HepG2 (cell line): ENCODE data around the gene HEMK1. TPM values are rescaled to one million over a fixed set of nuclear protein-coding genes. Genes with fewer than 3 reads are reported as not detected.

Experiments used
- ATAC-seq: fragments of 200-7000 bp; cut with Tn5 transposase; 3 replicates; pipeline ENCODE4 v1.9.1; 2020; ENCODE audit warnings: mild to moderate bottlenecking, moderate library complexity
- BruUV-seq: library from RNA; stranded (reverse); fragments of 400-500 nt; replicated peaks from 2 replicates; lab custom pipeline; 2021; lab: Mats Ljungman, UMichigan
- CTCF ChIA-PET: fragments of 300-600 bp; formaldehyde crosslinking; extraction: SDS; loops from one replicate; lab custom pipeline; 2021; ENCODE audit warnings: low total read pairs, inconsistent platforms, low intra/inter-chr PET ratio; lab: Yijun Ruan, JAX
- POLR2A ChIA-PET: fragments of 350-600 bp; sonication (Branson Sonifier 250); formaldehyde crosslinking; loops from one replicate; lab custom pipeline; 2020; ENCODE audit warnings: antibody characterized with exemption, inconsistent platforms; lab: Yijun Ruan, JAX
- DNase-seq: peaks from one replicate; pipeline ENCODE4 v3.0.0-alpha.2; 2015; ENCODE audit warnings: low spot score
- FAIRE-seq: peaks from 3 replicates; lab custom pipeline; 2011; peaks lifted over from hg19 to GRCh38; lab: Jason Lieb, UNC
- H2AFZ ChIP-seq: one replicate; pipeline ENCODE4 v1.6.1; 2011; ENCODE audit warnings: low read length, inconsistent platforms
- H3K27ac ChIP-seq: fragments of 300-600 bp; 3 replicates; pipeline ENCODE4 v1.8.0; 2011; ENCODE audit warnings: mixed run types, mild to moderate bottlenecking, mixed read lengths, low read length, inconsistent platforms; ENCODE audit not compliant: insufficient read depth; ENCODE audit errors: extremely low read length
- H3K27me3 ChIP-seq, 2 experiments: fragments of 200-600 bp in 1 of 2; 2 replicates in 1 of 2; 3 replicates in 1 of 2; pipeline versions ENCODE4 v1.6.0 to v1.8.0; 2011; ENCODE audit warnings: low read length in 2 of 2, mild to moderate bottlenecking in 2 of 2, moderate library complexity in 2 of 2, inconsistent platforms in 1 of 2; ENCODE audit not compliant: insufficient read depth in 2 of 2, control insufficient read depth in 1 of 2
- H3K36me3 ChIP-seq, 2 experiments: fragments of 200-600 bp in 1 of 2; replicated peaks in 1 of 2; 2 replicates in 1 of 2; 3 replicates in 1 of 2; pipeline versions ENCODE4 v1.5.1 to v1.8.0; 2011; ENCODE audit warnings: low read length in 2 of 2, inconsistent platforms in 1 of 2; ENCODE audit not compliant: insufficient read depth in 2 of 2, control insufficient read depth in 1 of 2
- H3K4me1 ChIP-seq: 2 replicates; pipeline ENCODE4 v1.5.1; 2012; ENCODE audit warnings: low read length, inconsistent platforms; ENCODE audit not compliant: insufficient read depth
- H3K4me2 ChIP-seq: 2 replicates; pipeline ENCODE4 v1.6.0; 2011; ENCODE audit warnings: low read depth, low read length, inconsistent platforms
- H3K4me3 ChIP-seq, 3 experiments: fragments of 200-600 bp in 1 of 3; sonication (generic), shearing (Covaris generic) in 1 of 3; replicated peaks in 1 of 3; 2 replicates each; pipeline ENCODE4 v1.5.1; 2011 to 2016; ENCODE audit warnings: low read length in 3 of 3, inconsistent platforms in 2 of 3, low read depth in 2 of 3, mild to moderate bottlenecking in 2 of 3, control low read depth in 1 of 3, mixed read lengths in 1 of 3; ENCODE audit not compliant: insufficient read depth in 1 of 3
- H3K79me2 ChIP-seq: one replicate; pipeline ENCODE4 v1.6.1; 2011; ENCODE audit warnings: low read length, inconsistent platforms; ENCODE audit not compliant: insufficient read depth
- H3K9ac ChIP-seq: 2 replicates; pipeline ENCODE4 v1.6.0; 2011; ENCODE audit warnings: mild to moderate bottlenecking, low read depth, low read length, inconsistent platforms; ENCODE audit not compliant: insufficient read depth
- H3K9me3 ChIP-seq: 2 replicates; pipeline ENCODE4 v1.5.1; 2012; ENCODE audit warnings: mild to moderate bottlenecking, low read length
- H4K20me1 ChIP-seq: 2 replicates; pipeline ENCODE4 v1.6.0; 2011; ENCODE audit warnings: inconsistent platforms, mild to moderate bottlenecking, low read length, moderate library complexity; ENCODE audit not compliant: insufficient read depth
- HMG20B ChIP-seq: conservative IDR thresholded peaks from 2 replicates; pipeline ENCODE4 v1.6.1; 2016; ENCODE audit warnings: missing genetic modification reagents, missing compliant biosample characterization
- HOXA7 ChIP-seq: sonication (generic); formaldehyde crosslinking; IDR thresholded peaks from 2 replicates; pipeline ENCODE4 v1.8.1; 2022; ENCODE audit warnings: mild to moderate bottlenecking, missing genetic modification reagents, moderate library complexity
- MXD3 ChIP-seq: IDR thresholded peaks from 2 replicates; pipeline ENCODE4 v1.6.1; 2016; ENCODE audit warnings: mild to moderate bottlenecking, missing biosample characterization, missing genetic modification reagents
- PITX1 ChIP-seq: sonication (generic); formaldehyde crosslinking; IDR thresholded peaks from 2 replicates; pipeline ENCODE4 v1.5.1; 2020; ENCODE audit warnings: mild to moderate bottlenecking, missing genetic modification reagents
- RAD21 ChIP-seq: fragments of 450-650 bp; formaldehyde crosslinking; IDR thresholded peaks from 2 replicates; pipeline ENCODE4 v1.5.0; 2020; ENCODE audit warnings: mild to moderate bottlenecking
- SMC3 ChIP-seq: IDR thresholded peaks from 2 replicates; pipeline ENCODE4 v1.6.1; 2011; ENCODE audit warnings: low read length, improper control_type of control experiment
- TRIM24 ChIP-seq: sonication (generic); formaldehyde crosslinking; IDR thresholded peaks from 2 replicates; pipeline ENCODE4 v1.8.0; 2022; ENCODE audit warnings: mild to moderate bottlenecking, missing genetic modification reagents
- ZSCAN25 ChIP-seq: sonication (generic); formaldehyde crosslinking; IDR thresholded peaks from 2 replicates; pipeline ENCODE4 v1.8.0; 2022; ENCODE audit warnings: mild to moderate bottlenecking, missing genetic modification reagents
- WGBS: methylation state at CpG from one replicate; pipeline ENCODE4 v1.1.6; 2017; ENCODE audit warnings: low lambda C conversion rate; 5-methylcytosine and 5-hydroxymethylcytosine counted together
- in situ Hi-C: cut with HindIII; loops from 2 replicates; pipeline ENCODE4 v1.10.0; 2017; ENCODE audit warnings: low pct_unique_long_range_greater_than_20kb; ENCODE audit not compliant: extremely low pct_ligation_motif_present
- intact Hi-C: fragments of 100-400 bp; cut with micrococcal nuclease; formaldehyde crosslinking; loops from one replicate; pipeline ENCODE4 v1.10.0; 2022; ENCODE audit not compliant: unreplicated experiment
- polyA plus RNA-seq, 8 experiments: library from polyadenylated mRNA; depleted of rRNA in 3 of 8; stranded (reverse) in 7 of 8; unstranded in 1 of 8; fragments of >200 nt; fragmentation: Illumina TruSeq in 4 of 8; extraction: Trizol in 4 of 8; gene quantifications; 2 replicates each; pipeline versions ENCODE4 v1.2.1 to v1.2.3, GENCODE V29; 2011 to 2016; ENCODE audit warnings: low read depth in 4 of 8, missing spikeins in 1 of 8, mixed read lengths in 1 of 8; ENCODE audit not compliant: insufficient read depth in 1 of 8
- total RNA-seq, 5 experiments: library from RNA; depleted of rRNA; stranded (reverse); fragments of >200 nt; fragmentation: Illumina TruSeq; extraction: Trizol; gene quantifications; 2 replicates each; pipeline ENCODE4 v1.2.3, GENCODE V29; 2016; ENCODE audit warnings: low read depth in 1 of 5
- TF ChIP-seq, protein P1 (sequence below): sonication (generic); formaldehyde crosslinking; conservative IDR thresholded peaks from 2 replicates; pipeline ENCODE4 v1.4.0; 2020; ENCODE audit warnings: missing genetic modification reagents

HEMK1 gene
- total and polyA plus RNA-seq, 2 of the 13 experiments (the other 11 are each of a cell fraction or from before 2014, with no cell fraction given) = 9.8 to 12.6 TPM

- TF ChIP-seq, protein P1, sequence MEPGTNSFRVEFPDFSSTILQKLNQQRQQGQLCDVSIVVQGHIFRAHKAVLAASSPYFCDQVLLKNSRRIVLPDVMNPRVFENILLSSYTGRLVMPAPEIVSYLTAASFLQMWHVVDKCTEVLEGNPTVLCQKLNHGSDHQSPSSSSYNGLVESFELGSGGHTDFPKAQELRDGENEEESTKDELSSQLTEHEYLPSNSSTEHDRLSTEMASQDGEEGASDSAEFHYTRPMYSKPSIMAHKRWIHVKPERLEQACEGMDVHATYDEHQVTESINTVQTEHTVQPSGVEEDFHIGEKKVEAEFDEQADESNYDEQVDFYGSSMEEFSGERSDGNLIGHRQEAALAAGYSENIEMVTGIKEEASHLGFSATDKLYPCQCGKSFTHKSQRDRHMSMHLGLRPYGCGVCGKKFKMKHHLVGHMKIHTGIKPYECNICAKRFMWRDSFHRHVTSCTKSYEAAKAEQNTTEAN (CRISPR knock-in tag) = no peak
- TF ChIP-seq MXD3 (CRISPR knock-in tag) (no peak), TRIM24 (CRISPR knock-in tag) (no peak), RAD21 (CRISPR knock-in tag) (no peak), HMG20B (CRISPR knock-in tag) (no peak), SMC3 (no peak), ZSCAN25 (no peak), PITX1 (CRISPR knock-in tag) (no peak), HOXA7 (CRISPR knock-in tag) (no peak)
- H3K4me1 ChIP-seq = peaks cover 12% of the 10 kb centered on the region
- intact Hi-C loops = no loop called here
- peaks cover 3 to 26% of the 10 kb centered on the region in 2 experiments; a peak in 3 of 5 replicates for H3K27me3 ChIP-seq
- no peaks in the 10 kb centered on the region for H3K79me2 ChIP-seq
- WGBS = 0% methylated on average over 2 of the region's 3 CpGs
- ATAC-seq (no peak), FAIRE-seq (no peak), DNase-seq (no peak)
- no peak overlapping the region for H3K4me3 ChIP-seq
- H3K9ac ChIP-seq = no peak overlapping the region
- no peak overlapping the region for H2AFZ ChIP-seq
- BruUV-seq = no TSS peak
- ChIA-PET POLR2A (no interaction called here), CTCF (no interaction called here)
- no peak overlapping the region for H3K27ac ChIP-seq
- H4K20me1 ChIP-seq = no peaks in the 10 kb centered on the region
- in situ Hi-C loops = no loop called here
- H3K36me3 ChIP-seq = no peaks in the 10 kb centered on the region
- no peak overlapping the region for H3K4me2 ChIP-seq
- no peaks in the 10 kb centered on the region for H3K9me3 ChIP-seq
Measured at GRCh38 chr3:50520849-50521248, 48.5 kb upstream of the HEMK1 start.
